Astrocyte of the cerebellum (primary cell): ENCODE results near the gene DKKL1.

Source experiments
- DNase-seq: peaks from one replicate; pipeline ENCODE4 v3.0.0-alpha.2; 2011; ENCODE audit warnings: low read depth
- H3K4me3 ChIP-seq: 2 replicates; pipeline ENCODE4 v1.5.1; 2011; ENCODE audit warnings: mild to moderate bottlenecking, low read depth, low read length, moderate library complexity
- in situ Hi-C: cut with HindIII; loops from 2 replicates; pipeline ENCODE4 v1.10.0; 2017; ENCODE audit warnings: low sequenced_read_pairs
- TF ChIP-seq, protein P1 (sequence below): IDR thresholded peaks from 2 replicates; pipeline ENCODE4 v1.5.1; 2012; ENCODE audit warnings: low read length, low read depth, moderate library complexity, mild to moderate bottlenecking; ENCODE audit errors: missing control alignments

Gene DKKL1

DNA sequence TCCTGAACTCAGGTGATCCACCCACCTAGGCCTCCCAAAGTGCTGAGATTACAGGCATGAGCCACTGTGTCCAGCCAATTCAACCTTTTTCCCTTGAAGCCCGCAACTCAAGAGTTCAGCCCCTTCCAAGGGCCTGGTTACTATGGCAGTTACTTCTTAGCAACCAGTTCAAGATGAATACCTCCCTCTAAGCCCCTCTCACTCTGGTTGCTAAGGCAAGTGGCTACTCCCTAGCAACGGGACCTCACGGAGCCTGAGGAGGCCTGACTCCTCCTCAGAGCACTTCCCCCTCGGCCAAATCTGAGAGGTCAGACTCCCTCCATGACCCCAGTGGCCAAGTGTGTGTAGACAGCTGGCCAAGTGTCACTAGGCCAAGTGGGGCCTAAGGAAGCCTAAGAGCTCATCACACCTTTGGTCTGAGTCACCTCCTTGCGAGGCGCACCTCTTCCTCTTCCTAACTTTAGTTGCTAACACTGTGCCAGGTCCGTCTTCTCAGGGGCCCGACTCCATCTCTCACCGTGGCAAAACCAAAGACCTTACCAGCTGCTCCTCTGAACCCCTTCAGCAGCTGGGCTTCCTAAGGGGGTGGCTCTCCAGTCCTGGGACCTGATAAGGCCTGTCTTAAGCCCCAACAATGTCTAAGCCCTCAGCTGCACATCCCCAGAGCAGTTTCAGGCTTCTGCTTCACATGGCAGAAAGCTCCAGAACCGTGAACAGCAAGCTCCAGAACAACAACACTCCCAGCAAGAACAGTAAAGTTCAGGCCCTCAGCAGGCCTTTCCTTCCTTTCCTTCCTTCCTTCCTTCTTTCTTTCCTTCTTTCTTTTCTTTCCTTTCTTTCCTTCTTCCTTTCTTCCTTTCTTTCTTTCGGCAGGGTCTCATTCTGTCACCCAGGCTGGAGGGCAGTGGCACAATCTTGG lies 18.9 kb upstream of the DKKL1 start:
- TF ChIP-seq, protein P1, sequence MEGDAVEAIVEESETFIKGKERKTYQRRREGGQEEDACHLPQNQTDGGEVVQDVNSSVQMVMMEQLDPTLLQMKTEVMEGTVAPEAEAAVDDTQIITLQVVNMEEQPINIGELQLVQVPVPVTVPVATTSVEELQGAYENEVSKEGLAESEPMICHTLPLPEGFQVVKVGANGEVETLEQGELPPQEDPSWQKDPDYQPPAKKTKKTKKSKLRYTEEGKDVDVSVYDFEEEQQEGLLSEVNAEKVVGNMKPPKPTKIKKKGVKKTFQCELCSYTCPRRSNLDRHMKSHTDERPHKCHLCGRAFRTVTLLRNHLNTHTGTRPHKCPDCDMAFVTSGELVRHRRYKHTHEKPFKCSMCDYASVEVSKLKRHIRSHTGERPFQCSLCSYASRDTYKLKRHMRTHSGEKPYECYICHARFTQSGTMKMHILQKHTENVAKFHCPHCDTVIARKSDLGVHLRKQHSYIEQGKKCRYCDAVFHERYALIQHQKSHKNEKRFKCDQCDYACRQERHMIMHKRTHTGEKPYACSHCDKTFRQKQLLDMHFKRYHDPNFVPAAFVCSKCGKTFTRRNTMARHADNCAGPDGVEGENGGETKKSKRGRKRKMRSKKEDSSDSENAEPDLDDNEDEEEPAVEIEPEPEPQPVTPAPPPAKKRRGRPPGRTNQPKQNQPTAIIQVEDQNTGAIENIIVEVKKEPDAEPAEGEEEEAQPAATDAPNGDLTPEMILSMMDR: no peak

DNA sequence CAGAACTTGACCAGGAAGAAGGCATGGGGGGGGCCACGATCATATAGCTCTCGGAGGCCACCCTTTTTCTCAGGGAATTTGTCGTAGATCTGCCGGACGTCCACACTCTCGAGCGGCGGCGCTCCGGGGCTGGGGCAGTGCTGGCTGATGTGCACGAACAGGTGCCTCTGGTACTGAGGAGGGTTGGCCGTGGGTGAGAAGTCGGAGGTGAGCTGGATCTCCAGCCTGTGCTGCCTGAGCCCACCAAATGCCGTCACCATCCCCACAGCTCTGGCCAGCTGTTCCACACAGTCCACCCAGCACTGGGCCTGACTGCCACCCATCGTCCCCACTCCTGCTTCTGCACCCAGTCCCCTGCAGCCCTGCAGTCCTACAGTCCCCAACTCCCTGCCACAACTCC lies 16.5 kb upstream of the DKKL1 start:
- in situ Hi-C loops: no loop called here
- no peak overlapping the region for H3K4me3 ChIP-seq
- DNase-seq: no peak
- TF ChIP-seq, protein P1: no peak

More for the DNA sequence above, 18.9 kb upstream of the DKKL1 start:
- no peak for DNase-seq
- in situ Hi-C loops: no loop called here
- H3K4me3 ChIP-seq: no peak overlapping the region

DNA sequence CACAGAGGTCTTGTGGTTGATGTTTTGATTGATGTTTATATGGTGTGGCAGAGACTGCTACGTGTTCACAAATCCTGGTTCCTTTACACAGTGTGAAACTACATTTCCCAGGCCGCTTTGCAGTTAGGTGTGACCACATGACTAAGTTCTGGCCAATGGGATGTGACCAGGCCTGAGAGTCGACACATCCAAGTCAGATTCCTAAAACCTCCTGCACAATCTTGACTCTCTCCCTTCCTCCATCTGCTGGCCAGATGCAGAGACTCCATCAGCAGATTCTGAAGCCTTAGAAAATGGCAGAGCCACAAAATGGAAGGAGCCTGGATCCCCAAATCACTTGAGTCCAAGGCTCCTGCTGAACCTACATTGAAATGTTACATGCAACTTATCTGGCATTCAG lies 15.8 kb upstream of the DKKL1 start:
- in situ Hi-C loops: no loop called here
- TF ChIP-seq, protein P1: peak; percentile 18
- peak; percentile 41 for DNase-seq
- no peak overlapping the region for H3K4me3 ChIP-seq

DNA sequence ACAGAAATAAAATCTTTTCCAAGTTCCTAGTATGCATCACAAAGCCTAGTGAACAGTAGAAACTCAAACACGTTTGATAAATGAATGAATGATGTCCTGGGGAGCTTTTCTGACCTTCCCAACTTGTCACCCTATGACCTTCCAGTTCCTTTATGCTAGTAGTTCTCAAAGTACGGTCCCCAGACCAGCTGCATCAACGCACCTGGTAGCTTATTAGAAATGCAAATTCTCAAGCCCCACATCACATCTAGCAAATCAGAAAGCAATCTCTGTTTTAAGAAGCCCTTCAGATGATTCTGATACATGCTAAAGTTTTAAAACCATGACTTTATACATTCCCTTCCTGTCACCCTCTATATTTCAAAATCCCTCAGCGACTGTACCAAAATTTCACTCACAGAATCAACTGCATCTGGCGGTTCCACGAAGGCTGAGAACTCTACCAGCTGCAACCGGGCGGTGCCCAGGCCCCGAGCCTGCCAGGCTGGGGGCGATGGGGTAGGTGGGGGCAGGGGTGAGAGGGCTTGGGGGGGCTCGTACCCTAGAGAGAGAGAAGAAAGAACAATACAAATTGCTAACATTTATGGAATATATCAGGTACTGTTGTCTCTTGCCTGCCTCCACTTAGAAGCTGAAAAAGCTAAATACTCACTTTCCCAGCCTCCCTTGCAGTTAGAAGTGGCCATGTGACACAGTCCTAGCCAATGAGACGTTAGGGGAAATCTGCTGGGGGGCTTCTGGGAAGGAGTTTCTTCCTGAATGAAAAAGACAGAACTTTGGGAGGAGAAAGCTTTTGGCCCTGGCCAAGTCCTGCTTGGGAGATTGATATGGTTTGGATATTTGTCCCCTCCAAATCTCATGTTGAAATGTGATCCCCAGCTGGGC lies 15.1 kb upstream of the DKKL1 start:
- TF ChIP-seq, protein P1: no peak
- DNase-seq: no peak
- in situ Hi-C loops: no loop called here
- no peak overlapping the region for H3K4me3 ChIP-seq

DNA sequence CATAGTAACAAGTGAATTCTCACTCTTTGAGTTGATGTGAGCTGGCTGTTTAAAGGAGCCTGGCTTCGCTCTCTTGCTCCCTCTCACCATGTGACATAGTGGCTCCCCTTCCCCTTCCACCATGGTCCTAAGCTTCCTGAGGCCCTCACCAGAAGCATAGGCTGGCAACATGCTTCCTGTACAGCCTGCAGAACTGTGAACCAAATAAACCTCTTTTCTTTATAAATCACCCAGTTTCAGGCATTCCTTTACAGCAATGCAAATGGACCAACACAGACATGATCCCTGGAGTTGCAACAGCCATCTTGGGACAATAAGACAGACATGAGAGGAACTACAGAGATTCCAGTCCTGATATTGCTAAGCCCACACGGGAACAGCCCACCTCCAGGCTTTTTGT lies 14.1 kb upstream of the DKKL1 start:
- TF ChIP-seq, protein P1: no peak
- in situ Hi-C loops: no loop called here
- no peak for DNase-seq

DNA sequence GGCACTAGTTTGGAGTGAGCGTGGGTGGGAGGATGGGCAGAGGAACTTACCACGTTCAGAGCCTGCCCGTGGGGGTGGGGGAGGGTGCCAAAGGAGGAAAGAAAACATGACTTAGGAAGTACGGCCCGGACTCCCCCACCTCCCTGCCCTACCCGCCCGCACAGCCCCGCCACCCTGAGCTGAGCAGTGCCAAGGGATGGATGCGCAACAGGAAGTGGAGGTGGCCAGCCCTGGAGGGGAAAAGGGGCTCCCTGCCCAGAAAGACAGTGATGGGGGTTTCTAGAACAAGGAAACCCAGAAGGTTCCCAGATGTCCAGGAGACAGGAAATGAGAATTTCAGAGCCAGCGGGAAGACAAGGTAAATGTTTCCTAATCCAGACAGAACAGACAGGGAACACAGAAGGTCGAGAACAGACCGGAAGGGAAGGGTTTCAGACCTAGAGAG lies 7.7 kb upstream of the DKKL1 start:
- in situ Hi-C loops: no loop called here
- no peak for DNase-seq
- TF ChIP-seq, protein P1: no peak
- H3K4me3 ChIP-seq: no peak overlapping the region

More for the DNA sequence above, 14.1 kb upstream of the DKKL1 start:
- no peak overlapping the region for H3K4me3 ChIP-seq
